Measurements from ENCODE around the gene PSTPIP1. TPM values are rescaled to one million over a fixed set of nuclear protein-coding genes. Genes with fewer than 3 reads are reported as not detected.

Gene PSTPIP1
- total RNA-seq, 3 donors from 2014 or later (not counting 1 experiment from before 2014, with no cell fraction given): 218 to 316 (median 228) TPM

DNA sequence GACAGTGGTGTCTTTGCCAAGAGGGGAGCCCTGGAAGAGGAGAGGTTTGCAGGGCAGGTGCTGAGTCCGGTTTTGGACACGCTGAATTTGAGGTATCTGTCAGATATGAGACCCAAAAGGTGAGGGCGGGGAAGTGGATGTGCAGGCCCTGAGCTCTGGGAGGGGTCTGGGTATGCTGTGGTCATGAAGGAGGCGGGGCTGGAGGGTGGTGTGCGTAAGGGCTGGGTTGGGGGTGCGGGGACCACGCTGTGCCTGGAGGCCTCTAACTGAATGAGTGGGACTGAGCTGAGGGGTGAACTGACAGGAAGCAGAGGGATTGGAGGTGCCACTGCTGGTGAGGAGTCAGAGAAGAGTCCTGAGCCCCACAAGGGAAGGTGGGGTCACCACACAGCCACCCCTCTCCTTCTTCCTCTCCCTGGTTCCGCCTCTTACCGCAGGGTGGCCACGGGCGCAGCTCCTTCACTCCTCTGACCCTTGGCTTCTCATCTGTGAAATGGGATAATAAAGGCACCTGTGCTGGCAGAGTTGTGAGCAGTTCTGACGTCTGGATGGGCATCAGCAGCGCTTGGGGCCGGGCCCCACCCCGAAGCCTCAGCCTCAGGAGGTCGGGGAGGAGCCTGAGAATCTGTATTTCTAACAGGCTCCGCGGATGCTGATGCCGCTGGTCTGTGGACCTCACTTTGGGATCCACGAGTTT lies 28.8 kb downstream of the PSTPIP1 start:
- 50% methylated on average over 20 of the region's 20 CpGs for WGBS (ENCODE audit: insufficient coverage)
- TF ChIP-seq, protein P1, sequence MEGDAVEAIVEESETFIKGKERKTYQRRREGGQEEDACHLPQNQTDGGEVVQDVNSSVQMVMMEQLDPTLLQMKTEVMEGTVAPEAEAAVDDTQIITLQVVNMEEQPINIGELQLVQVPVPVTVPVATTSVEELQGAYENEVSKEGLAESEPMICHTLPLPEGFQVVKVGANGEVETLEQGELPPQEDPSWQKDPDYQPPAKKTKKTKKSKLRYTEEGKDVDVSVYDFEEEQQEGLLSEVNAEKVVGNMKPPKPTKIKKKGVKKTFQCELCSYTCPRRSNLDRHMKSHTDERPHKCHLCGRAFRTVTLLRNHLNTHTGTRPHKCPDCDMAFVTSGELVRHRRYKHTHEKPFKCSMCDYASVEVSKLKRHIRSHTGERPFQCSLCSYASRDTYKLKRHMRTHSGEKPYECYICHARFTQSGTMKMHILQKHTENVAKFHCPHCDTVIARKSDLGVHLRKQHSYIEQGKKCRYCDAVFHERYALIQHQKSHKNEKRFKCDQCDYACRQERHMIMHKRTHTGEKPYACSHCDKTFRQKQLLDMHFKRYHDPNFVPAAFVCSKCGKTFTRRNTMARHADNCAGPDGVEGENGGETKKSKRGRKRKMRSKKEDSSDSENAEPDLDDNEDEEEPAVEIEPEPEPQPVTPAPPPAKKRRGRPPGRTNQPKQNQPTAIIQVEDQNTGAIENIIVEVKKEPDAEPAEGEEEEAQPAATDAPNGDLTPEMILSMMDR (IDR thresholded peaks at IDR 0.05): no peak
- peaks cover 77% of the 10 kb centered on the region for H3K4me1 ChIP-seq (ENCODE audit: control insufficient read depth, insufficient read depth, low read length)
- no peaks in the 10 kb centered on the region for H3K9me3 ChIP-seq (ENCODE audit: control insufficient read depth, insufficient read depth, low read length)
- peak in 1 of 2 donors; percentile 53 for DNase-seq
- Mint-ChIP-seq H3K36me3 (no peaks in the 10 kb centered on the region), H3K9me3 (no peaks in the 10 kb centered on the region), H3K27me3 (ENCODE audit: low read depth in 2 of 2) (no peaks in the 10 kb centered on the region), H3K27ac (peak overlapping the region; percentile 96 to 99), H3K4me3 (peak overlapping the region; percentile 83), H3K4me1 (peaks cover 55 to 76% of the 10 kb centered on the region in 2 donors)
- peak overlapping the region; percentile 83 for H3K27ac ChIP-seq (ENCODE audit: low read length)
- H3K4me3 ChIP-seq (ENCODE audit: low read length): no peak overlapping the region
- H3K27me3 ChIP-seq (ENCODE audit: control insufficient read depth, insufficient read depth, low read length): no peaks in the 10 kb centered on the region
- H3K36me3 ChIP-seq (ENCODE audit: control insufficient read depth, insufficient read depth, low read length): peaks cover 66% of the 10 kb centered on the region
- peak in 2 of 3 donors; percentile 37 to 47 for ATAC-seq
- intact Hi-C loops (cut with micrococcal nuclease): loop anchor here (5.0 kb wide), 4 partner anchors 36 to 519 kb away; no protein-coding TSS in a partner anchor

DNA sequence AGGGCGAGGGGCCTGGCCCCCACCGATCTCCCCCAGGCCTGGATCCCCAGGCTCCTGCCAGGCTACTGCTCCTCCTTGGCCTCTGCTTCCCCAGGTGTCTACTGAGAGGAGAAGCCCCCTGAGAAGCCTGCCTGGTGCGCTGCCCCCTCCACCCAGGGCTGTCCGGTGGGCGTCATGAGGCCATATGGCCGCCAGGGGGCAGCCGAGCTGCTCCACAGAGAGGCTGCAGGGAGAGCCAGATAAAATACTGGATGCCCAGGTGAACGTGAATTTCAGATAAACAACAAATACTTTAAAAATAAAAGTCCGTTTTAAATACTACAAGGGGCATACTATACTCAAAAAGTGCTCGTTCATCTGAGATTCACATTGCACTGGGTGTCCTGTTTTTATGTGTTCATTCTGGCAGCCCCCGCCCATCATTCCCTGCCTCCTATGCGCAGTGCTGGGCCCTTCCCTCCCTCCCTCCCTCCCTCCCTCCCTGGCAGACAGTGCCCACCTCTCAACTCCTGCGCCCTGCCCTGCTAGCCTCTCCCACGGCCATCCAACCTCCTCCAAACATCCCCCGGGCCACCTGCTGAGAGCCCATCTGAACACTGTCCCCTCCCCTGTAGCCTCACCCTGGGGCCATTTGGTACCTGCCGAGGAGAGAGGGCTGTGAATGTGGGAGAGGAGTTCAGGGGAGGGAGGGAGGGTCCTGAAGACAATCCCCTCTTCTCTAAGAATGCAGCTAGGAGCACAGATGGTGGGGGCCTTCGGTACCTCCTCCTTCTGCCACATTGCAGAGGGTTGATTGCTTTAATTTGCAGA lies 29.6 kb downstream of the PSTPIP1 start:
- Mint-ChIP-seq H3K36me3 (no peaks in the 10 kb centered on the region), H3K27ac (peak overlapping the region; percentile 96 to 99), H3K4me3 (peak overlapping the region; percentile 83), H3K4me1 (peaks cover 51 to 69% of the 10 kb centered on the region in 2 donors), H3K9me3 (no peaks in the 10 kb centered on the region), H3K27me3 (ENCODE audit: low read depth in 2 of 2) (no peaks in the 10 kb centered on the region)
- H3K27ac ChIP-seq (ENCODE audit: low read length): peak overlapping the region; percentile 83
- no peak overlapping the region for H3K4me3 ChIP-seq (ENCODE audit: low read length)
- H3K36me3 ChIP-seq (ENCODE audit: control insufficient read depth, insufficient read depth, low read length): peaks cover 66% of the 10 kb centered on the region
- 58% methylated on average over 14 of the region's 17 CpGs for WGBS (ENCODE audit: insufficient coverage)
- peak in 2 of 3 donors; percentile 37 to 62 for ATAC-seq
- TF ChIP-seq, protein P1 (IDR thresholded peaks at IDR 0.05): peak; percentile 97
- H3K27me3 ChIP-seq (ENCODE audit: control insufficient read depth, insufficient read depth, low read length): no peaks in the 10 kb centered on the region
- intact Hi-C loops (cut with micrococcal nuclease): loop anchor here (5.0 kb wide), 4 partner anchors 37 to 518 kb away; no protein-coding TSS in a partner anchor
- no peaks in the 10 kb centered on the region for H3K9me3 ChIP-seq (ENCODE audit: control insufficient read depth, insufficient read depth, low read length)
- peaks cover 70% of the 10 kb centered on the region for H3K4me1 ChIP-seq (ENCODE audit: control insufficient read depth, insufficient read depth, low read length)
- peak; percentile 73 to 81 for DNase-seq

DNA sequence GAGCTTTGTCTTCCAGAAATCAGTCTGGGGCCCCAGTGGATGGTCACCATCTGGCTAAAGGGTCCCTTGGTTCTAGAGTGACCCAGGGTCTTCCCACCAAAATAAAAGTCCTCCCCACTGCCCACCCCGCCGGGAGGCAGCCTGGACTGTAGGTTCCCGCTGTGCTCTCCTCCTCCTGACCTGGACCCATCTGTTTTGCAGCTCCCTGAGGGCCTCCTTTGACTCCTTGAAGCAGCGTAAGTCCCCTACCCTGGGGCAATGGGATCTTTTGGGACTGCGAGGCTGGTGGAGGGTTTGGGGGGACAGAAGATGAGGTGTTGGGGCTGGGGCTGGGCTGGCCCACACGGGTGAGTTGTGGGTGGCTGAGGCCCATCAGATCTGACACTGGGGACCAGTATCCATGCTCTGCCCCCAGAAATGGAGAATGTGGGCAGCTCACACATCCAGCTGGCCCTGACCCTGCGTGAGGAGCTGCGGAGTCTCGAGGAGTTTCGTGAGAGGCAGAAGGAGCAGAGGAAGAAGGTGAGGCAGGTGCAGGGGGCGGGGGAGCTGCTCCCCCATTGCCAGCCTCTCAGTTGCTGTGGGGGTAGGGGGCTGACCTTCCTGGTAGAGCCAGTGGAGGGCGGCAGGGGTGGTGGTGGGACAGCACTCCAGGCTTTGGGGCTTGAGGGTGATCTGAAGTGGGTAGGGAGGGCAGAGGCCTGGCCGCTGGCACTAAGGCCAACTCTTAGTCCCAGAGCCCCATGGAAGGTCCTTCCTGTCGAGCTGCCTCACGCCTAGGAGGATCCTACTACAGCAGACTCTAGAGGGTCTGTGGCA lies 30.4 kb downstream of the PSTPIP1 start:
- peak in 1 of 2 donors; percentile 9 for DNase-seq
- TF ChIP-seq, protein P1 (IDR thresholded peaks at IDR 0.05): no peak
- peak overlapping the region; percentile 67 to 74 for H3K27ac Mint-ChIP-seq
- H3K4me1 Mint-ChIP-seq: peaks cover 45 to 60% of the 10 kb centered on the region in 2 donors
- 96% methylated on average over 15 of the region's 15 CpGs for WGBS (ENCODE audit: insufficient coverage)
- intact Hi-C loops (cut with micrococcal nuclease): no loop called here
- no peak for ATAC-seq
- H3K27me3 ChIP-seq (ENCODE audit: control insufficient read depth, insufficient read depth, low read length): no peaks in the 10 kb centered on the region
- H3K4me3 Mint-ChIP-seq: no peak overlapping the region
- H3K9me3 ChIP-seq (ENCODE audit: control insufficient read depth, insufficient read depth, low read length): no peaks in the 10 kb centered on the region
- no peaks in the 10 kb centered on the region for H3K36me3 Mint-ChIP-seq
- no peaks in the 10 kb centered on the region for H3K27me3 Mint-ChIP-seq (ENCODE audit: low read depth in 2 of 2)
- peaks cover 66% of the 10 kb centered on the region for H3K36me3 ChIP-seq (ENCODE audit: control insufficient read depth, insufficient read depth, low read length)
- peaks cover 69% of the 10 kb centered on the region for H3K4me1 ChIP-seq (ENCODE audit: control insufficient read depth, insufficient read depth, low read length)
- H3K4me3 ChIP-seq (ENCODE audit: low read length): no peak overlapping the region
- H3K27ac ChIP-seq (ENCODE audit: low read length): no peak overlapping the region
- H3K9me3 Mint-ChIP-seq: no peaks in the 10 kb centered on the region
